HG03378 (cell line): Measurements from ENCODE around the gene CDKL4.
"Not testable (repeated sequence)": the region's sequence is repeated elsewhere in the genome, so short reads cannot be mapped to it uniquely, and the experiment has no call there.

Source experiments
- ATAC-seq: cut with Tn5 transposase; IDR thresholded peaks from one replicate; pipeline ENCODE4 v1.9.1; 2021; ENCODE audit warnings: mild to moderate bottlenecking, moderate library complexity; ENCODE audit not compliant: unreplicated experiment

Gene CDKL4

DNA sequence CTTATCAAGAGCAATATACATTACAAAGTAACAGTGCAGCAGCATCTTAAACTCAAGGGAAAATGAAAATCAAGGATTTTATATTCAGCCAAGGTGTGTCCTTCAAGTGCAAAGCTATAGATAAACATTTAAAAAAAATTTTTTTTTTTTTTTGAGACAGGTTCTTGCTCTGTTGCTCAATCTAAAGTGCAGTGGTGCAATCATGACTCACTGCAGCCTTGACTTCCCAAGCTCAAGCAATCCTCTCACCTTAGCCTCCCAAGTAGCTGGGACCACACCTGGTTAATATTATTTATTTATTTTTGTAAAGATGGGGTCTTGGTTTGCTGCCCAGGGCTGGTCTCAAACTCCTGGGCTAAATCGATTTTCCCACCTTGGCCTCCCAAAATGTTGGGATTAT is 9.0 kb downstream of the CDKL4 start:
- ATAC-seq, result no peak

DNA sequence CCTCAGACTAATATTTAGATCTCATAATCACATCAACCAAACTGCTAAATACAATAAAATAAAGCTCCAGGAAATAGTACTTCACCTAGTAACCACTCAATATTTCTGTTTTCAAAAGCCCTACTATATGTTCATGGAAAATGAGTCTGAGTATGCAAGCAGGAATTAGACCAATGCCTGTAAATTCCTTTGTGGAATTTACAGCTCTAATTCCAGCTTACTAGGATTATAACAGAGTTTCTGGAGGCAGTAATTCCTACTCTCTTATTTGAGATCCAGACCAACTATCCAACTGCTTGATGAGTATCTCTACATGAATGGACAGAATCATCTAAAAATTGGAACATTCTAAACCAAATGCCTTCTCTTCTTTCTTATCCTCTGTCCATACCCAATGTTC is 11.6 kb downstream of the CDKL4 start:
- ATAC-seq, result no peak

DNA sequence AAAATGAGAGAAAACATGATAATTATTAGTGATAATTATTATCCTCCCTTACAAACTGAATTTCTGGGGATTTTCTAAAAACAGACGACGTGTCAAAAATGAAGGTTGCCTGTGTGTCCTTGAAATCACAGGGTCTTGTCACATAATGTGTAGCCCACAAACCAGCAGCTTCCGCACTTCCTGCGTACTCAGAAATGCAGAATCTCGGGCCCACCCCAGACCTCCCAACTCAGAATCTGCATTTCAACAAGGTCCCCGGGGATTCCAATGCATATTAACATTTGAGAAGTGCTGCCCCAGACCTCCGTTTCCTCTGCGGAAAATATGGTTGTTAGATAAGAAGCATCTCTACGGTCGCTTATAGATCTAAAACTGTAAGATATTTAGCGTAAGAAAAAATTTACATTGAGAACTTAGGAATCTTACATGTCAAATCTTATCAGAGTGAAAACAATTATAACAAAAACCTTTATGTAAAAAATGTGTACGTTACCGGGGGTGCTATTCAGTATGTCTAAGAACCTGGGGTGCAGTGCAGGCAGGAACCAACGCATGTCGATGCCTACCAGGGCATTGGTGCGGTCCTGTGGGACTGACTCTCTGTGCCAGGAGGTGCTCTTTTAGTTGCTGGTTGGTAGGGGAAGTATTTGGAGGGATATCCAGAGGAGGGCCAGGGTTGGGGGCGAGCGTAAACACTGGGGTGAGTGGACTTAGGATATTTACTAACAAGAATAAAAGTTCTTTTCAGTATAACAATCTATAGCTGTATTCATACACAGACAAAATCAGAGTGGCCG is 15.2 kb downstream of the CDKL4 start:
- ATAC-seq, result peak; percentile 25

- peak; percentile 77 for ATAC-seq
Observed at GRCh38 chr2:39227628-39228412, 15.9 kb downstream of the CDKL4 start.

- ATAC-seq, result no peak
Observed at GRCh38 chr2:39225567-39225966, 18.2 kb downstream of the CDKL4 start.

DNA sequence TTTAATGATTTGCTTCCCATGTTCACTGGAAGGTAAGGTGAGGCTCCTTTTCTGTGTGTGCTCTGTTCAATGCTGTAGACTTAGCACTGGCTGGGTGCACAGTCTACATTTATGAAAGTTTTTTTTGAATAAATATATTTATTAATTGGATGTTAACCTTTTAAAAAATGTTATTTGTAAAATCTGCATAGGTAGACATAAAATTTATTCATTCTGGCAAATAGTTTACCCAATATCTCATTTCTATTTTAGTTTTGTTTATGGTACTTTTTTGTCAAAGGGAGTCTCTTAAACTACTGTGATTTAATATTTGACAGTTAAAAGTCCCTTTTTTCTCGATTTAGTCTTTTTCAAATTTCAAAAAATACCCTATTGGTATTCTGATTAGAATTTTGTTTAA is 19.9 kb downstream of the CDKL4 start:
- ATAC-seq, result no peak

- ATAC-seq, result no peak
Observed at GRCh38 chr2:39221459-39221858, 22.3 kb downstream of the CDKL4 start.

GRCh38 chr2:39220136-39220535 is 23.6 kb downstream of the CDKL4 start:
- no peak for ATAC-seq

DNA sequence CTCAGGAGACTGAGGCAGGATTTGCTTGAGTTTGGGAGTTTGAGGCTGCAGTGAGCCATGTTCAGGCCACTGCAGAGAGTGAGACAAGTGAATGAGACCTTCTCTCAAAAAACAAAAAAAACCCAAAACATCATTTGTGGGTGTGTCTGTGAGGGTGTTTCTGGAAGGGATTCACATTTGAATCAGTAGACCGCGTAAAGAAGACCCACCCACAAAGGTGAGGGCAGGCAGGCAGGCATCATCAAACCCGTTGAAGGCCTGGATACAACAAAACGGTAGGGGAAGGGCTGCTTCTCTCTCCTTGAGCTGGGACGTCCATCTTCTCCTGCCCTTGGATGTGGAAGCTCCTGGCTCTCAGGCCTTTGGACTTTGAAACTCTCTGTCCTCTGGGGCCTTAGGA is 25.4 kb downstream of the CDKL4 start:
- ATAC-seq, result no peak

DNA sequence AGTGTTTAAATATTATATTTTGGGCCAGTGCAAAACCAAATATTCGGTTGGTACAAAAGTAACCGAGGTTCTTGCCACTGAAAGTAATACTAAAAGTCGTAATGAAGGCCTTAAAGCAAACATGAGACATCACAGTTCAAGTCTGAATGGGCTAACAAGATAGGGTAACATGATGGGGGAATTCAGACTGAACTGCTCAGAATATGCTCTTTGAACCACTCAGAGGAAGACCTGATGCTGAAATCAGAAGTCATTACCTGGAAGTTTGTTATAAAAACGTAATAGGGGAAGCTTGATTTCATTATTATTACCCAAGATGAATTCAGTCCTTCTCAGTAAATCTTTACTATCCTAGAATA is 26.6 kb downstream of the CDKL4 start:
- no peak for ATAC-seq

- no peak for ATAC-seq
Observed at GRCh38 chr2:39216346-39217191, 27.2 kb downstream of the CDKL4 start.

GRCh38 chr2:39215545-39215944 is 28.2 kb downstream of the CDKL4 start:
- ATAC-seq, result no peak

DNA sequence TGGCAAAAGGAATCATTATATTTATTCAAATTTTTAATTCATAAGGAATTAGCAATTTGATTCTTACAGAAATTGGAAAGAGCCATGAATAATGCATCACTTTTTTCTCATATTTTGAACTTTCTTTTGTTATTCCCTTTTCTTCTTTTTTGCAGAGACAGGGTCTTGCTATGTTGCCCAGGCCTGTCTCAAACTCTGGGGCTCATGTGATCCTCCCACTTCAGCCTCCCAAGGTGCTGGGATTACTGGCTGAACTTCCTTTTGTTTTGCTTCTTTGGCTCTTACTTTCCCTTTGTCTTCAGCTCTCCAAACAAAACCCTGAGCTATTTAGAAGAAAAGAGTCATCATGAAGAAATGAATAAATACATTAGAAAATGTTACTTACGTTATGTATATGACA is 30.8 kb downstream of the CDKL4 start:
- ATAC-seq, result no peak

DNA sequence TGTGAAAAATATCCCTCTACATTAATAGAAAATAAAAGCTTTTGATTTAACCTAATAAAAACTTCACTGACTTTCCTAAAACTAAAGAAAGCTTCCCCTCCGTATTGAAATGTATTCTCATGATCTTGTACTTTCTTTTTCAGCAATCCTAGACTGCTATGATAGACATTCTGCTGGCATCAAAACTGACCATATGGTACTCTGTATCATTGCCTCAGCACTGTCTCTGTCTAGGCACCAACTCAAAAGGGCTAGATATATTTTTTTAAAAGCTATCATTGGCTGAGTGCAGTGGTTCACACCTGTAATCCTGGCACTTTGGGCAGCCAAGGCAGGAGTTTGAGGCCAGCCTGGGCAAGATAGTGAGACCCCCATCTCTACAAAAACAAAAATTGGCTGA is 32.9 kb downstream of the CDKL4 start:
- ATAC-seq, result no peak

DNA sequence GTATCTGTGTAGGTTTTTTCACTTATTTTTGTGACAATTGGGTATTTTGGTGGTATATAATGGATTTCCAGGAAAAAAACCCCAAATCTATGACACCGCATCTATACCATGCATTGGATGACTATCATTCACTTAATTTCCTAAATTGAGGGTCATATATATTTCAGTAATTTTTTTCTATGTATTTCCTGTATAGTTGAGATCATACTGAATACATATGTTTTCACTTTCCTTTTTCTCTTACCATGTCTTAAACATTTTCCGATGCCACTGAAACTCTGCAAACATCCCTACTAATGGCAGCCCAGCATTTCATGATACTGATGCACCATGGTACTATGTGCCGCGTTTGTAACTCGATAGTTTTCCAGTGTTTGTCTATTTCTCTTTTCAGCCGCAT is 40.4 kb downstream of the CDKL4 start:
- no peak for ATAC-seq

GRCh38 chr2:39202639-39203369 is 41.0 kb downstream of the CDKL4 start:
- ATAC-seq, result no peak

DNA sequence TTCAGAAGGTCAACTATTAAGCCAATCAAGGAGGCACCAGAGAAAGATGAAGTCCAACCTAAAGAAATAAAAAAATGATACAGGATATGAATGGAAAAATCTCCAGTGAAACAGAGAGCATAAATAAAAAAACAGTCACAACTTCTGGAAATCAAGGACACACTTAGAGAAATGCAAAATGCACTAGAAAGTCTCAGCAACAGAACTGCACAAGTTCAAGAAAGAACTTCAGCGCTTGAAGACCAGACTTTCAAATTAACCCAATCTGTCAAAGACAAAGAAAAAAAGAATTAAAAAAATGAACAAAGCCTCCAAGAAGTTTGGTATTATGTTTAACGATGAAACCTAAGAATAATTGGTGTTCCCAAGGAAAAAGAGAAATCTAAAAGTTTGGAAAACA is 46.8 kb downstream of the CDKL4 start:
- not testable (repeated sequence) for ATAC-seq

- ATAC-seq, result no peak
Observed at GRCh38 chr2:39194686-39195085, 49.1 kb downstream of the CDKL4 start.

DNA sequence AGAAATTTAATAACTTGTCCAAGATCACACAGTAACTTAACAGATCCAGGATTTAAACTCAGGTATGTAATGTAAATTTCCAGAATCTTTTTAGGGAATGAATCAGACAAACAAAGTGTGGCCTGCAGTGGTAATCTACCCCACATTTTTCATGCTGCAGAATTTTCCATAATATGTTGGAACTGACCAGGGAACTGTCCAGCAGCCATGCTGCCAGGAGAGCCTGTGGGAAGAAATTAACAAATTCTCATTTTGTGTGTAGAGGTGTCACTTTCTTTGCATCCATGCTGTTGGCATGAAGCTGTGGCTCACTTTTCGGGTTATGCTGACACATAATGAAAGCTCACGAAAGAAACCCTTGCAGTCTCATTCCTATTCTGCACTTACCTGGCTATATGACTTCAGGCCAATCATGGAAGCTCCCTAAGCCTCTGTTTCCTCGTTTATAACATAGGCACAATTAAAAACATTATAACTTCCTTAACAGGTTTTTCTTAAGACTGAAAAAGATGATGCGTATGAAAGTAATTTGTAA is 54.7 kb downstream of the CDKL4 start:
- ATAC-seq, result no peak

GRCh38 chr2:39183673-39184072 is 60.1 kb downstream of the CDKL4 start:
- no peak for ATAC-seq

GRCh38 chr2:39181297-39181696 is 62.5 kb downstream of the CDKL4 start:
- no peak for ATAC-seq
